Astrocyte (in vitro differentiated cells and primary cell): ENCODE measurements around the gene MYOZ1. TPM values are rescaled to one million over a fixed set of nuclear protein-coding genes. Genes with fewer than 3 reads are reported as not detected.
"Not testable (repeated sequence)": the region's sequence is repeated elsewhere in the genome, so short reads cannot be mapped to it uniquely, and the experiment has no call there.

Experiments
- DNase-seq: peaks from one replicate; pipeline ENCODE4 v3.0.0-alpha.2; 2010; ENCODE audit warnings: low read depth
- FAIRE-seq: peaks from 2 replicates; lab custom pipeline; 2011; peaks lifted over from hg19 to GRCh38; lab: Jason Lieb, UNC
- H2AFZ ChIP-seq: 2 replicates; pipeline ENCODE4 v1.6.0; 2012; ENCODE audit warnings: low read depth, low read length, inconsistent platforms
- H3K27ac ChIP-seq: 2 replicates; pipeline ENCODE4 v1.5.1; 2011; ENCODE audit warnings: low read depth, low read length, inconsistent platforms
- H3K27me3 ChIP-seq: 2 replicates; pipeline ENCODE4 v1.6.0; 2011; ENCODE audit warnings: low read length, inconsistent platforms; ENCODE audit not compliant: insufficient read depth
- H3K36me3 ChIP-seq: 2 replicates; pipeline ENCODE4 v1.5.1; 2011; ENCODE audit warnings: low read length, inconsistent platforms; ENCODE audit not compliant: insufficient read depth
- H3K4me1 ChIP-seq: 2 replicates; pipeline ENCODE4 v1.5.1; 2011; ENCODE audit warnings: low read length, inconsistent platforms; ENCODE audit not compliant: insufficient read depth
- H3K4me2 ChIP-seq: 2 replicates; pipeline ENCODE4 v1.6.0; 2012; ENCODE audit warnings: low read length, inconsistent platforms
- H3K4me3 ChIP-seq: 2 replicates; pipeline ENCODE4 v1.5.1; 2011; ENCODE audit warnings: low read depth, mild to moderate bottlenecking, low read length, inconsistent platforms; ENCODE audit not compliant: insufficient read depth
- H3K79me2 ChIP-seq: 2 replicates; pipeline ENCODE4 v1.6.0; 2012; ENCODE audit warnings: mild to moderate bottlenecking, low read length, inconsistent platforms; ENCODE audit not compliant: insufficient read depth
- H3K9ac ChIP-seq: 2 replicates; pipeline ENCODE4 v1.6.0; 2012; ENCODE audit warnings: mild to moderate bottlenecking, low read length, inconsistent platforms
- H3K9me3 ChIP-seq: 2 replicates; pipeline ENCODE4 v1.5.1; 2012; ENCODE audit warnings: low read depth, mild to moderate bottlenecking, low read length, inconsistent platforms; ENCODE audit not compliant: insufficient read depth
- H4K20me1 ChIP-seq: 2 replicates; pipeline ENCODE4 v1.6.0; 2012; ENCODE audit warnings: low read length, inconsistent platforms; ENCODE audit not compliant: insufficient read depth
- H3K27ac Mint-ChIP-seq: one replicate; pipeline ENCODE4 v1.8.0; 2021; ENCODE audit warnings: mild to moderate bottlenecking, mixed read lengths; ENCODE audit not compliant: unreplicated experiment
- H3K27me3 Mint-ChIP-seq: one replicate; pipeline ENCODE4 v1.8.0; 2021; ENCODE audit warnings: low read depth, mixed read lengths; ENCODE audit not compliant: unreplicated experiment
- H3K36me3 Mint-ChIP-seq: one replicate; pipeline ENCODE4 v1.8.0; 2021; ENCODE audit warnings: low read depth, mixed read lengths; ENCODE audit not compliant: unreplicated experiment
- H3K4me1 Mint-ChIP-seq: one replicate; pipeline ENCODE4 v1.8.0; 2021; ENCODE audit warnings: low read depth, mixed read lengths; ENCODE audit not compliant: unreplicated experiment
- H3K4me3 Mint-ChIP-seq: one replicate; pipeline ENCODE4 v1.8.0; 2021; ENCODE audit warnings: mild to moderate bottlenecking, moderate library complexity, mixed read lengths; ENCODE audit not compliant: unreplicated experiment
- H3K9me3 Mint-ChIP-seq: one replicate; pipeline ENCODE4 v1.8.0; 2021; ENCODE audit warnings: mild to moderate bottlenecking, mixed read lengths; ENCODE audit not compliant: unreplicated experiment
- CTCF ChIP-seq: IDR thresholded peaks from 2 replicates; pipeline ENCODE4 v1.5.1; 2011; ENCODE audit warnings: low read depth, mild to moderate bottlenecking, inconsistent platforms, low read length, moderate library complexity; ENCODE audit not compliant: insufficient read depth
- EZH2 ChIP-seq: IDR thresholded peaks from 2 replicates; pipeline ENCODE4 v1.6.1; 2012; ENCODE audit warnings: mild to moderate bottlenecking, low read length, inconsistent platforms; ENCODE audit not compliant: insufficient read depth
- total RNA-seq: library from RNA; stranded (reverse); gene quantifications from 2 replicates; pipeline ENCODE4 v1.2.1, GENCODE V29; 2021

The MYOZ1 gene
- total RNA-seq, 1 donor from 2014 or later, result 2.2 TPM

- peaks cover 4% of the 10 kb centered on the region for H3K9me3 Mint-ChIP-seq
- Histone ChIP-seq H3K27ac (peak overlapping the region; percentile 63), H3K4me1 (peaks cover 9% of the 10 kb centered on the region), H3K9ac (peak overlapping the region; percentile 92), H3K9me3 (no peaks in the 10 kb centered on the region), H3K4me3 (peak overlapping the region; percentile 81), H3K27me3 (no peaks in the 10 kb centered on the region), H3K79me2 (peaks cover 11% of the 10 kb centered on the region), H3K4me2 (peak overlapping the region; percentile 97), H2AFZ (peak overlapping the region; percentile 94), H4K20me1 (no peaks in the 10 kb centered on the region), H3K36me3 (no peaks in the 10 kb centered on the region)
- FAIRE-seq (no peak), DNase-seq (peak; percentile 32)
- H3K36me3 Mint-ChIP-seq, result peaks cover 2% of the 10 kb centered on the region
- H3K4me1 Mint-ChIP-seq, result peaks cover 2% of the 10 kb centered on the region
- H3K4me3 Mint-ChIP-seq, result peak overlapping the region; percentile 97
- TF ChIP-seq CTCF (no peak), EZH2 (no peak)
- peak overlapping the region; percentile 94 for H3K27ac Mint-ChIP-seq
- no peaks in the 10 kb centered on the region for H3K27me3 Mint-ChIP-seq
Observed at GRCh38 chr10:73625004-73625883, 16.0 kb downstream of the MYOZ1 start.

GRCh38 chr10:73623056-73623455 lies 18.2 kb downstream of the MYOZ1 start:
- no peak for TF ChIP-seq CTCF
- no peak for TF ChIP-seq EZH2
- no peak overlapping the region for H3K4me3 Mint-ChIP-seq

GRCh38 chr10:73620974-73621373 lies 20.3 kb downstream of the MYOZ1 start:
- not testable (repeated sequence) for H3K9me3 ChIP-seq, H4K20me1 ChIP-seq, H3K27ac Mint-ChIP-seq, H3K27me3 ChIP-seq, H3K27me3 Mint-ChIP-seq, H3K4me3 ChIP-seq, H3K4me3 Mint-ChIP-seq, H3K9ac ChIP-seq, FAIRE-seq, DNase-seq, H3K36me3 Mint-ChIP-seq, H3K4me2 ChIP-seq, H3K36me3 ChIP-seq, H2AFZ ChIP-seq, H3K9me3 Mint-ChIP-seq, H3K4me1 ChIP-seq, H3K79me2 ChIP-seq, H3K27ac ChIP-seq, H3K4me1 Mint-ChIP-seq

More at GRCh38 chr10:73623056-73623455, 18.2 kb downstream of the MYOZ1 start:
- no peak overlapping the region for H3K27ac Mint-ChIP-seq
- Histone ChIP-seq H4K20me1 (no peaks in the 10 kb centered on the region), H3K27ac (no peak overlapping the region), H3K9me3 (no peaks in the 10 kb centered on the region), H3K9ac (no peak overlapping the region), H3K36me3 (no peaks in the 10 kb centered on the region), H3K4me1 (peaks cover 9% of the 10 kb centered on the region), H2AFZ (no peak overlapping the region), H3K79me2 (peaks cover 11% of the 10 kb centered on the region), H3K4me2 (no peak overlapping the region), H3K4me3 (no peak overlapping the region), H3K27me3 (no peaks in the 10 kb centered on the region)
- peaks cover 2% of the 10 kb centered on the region for H3K4me1 Mint-ChIP-seq
- no peaks in the 10 kb centered on the region for H3K36me3 Mint-ChIP-seq
- peaks cover 4% of the 10 kb centered on the region for H3K9me3 Mint-ChIP-seq
- H3K27me3 Mint-ChIP-seq, result no peaks in the 10 kb centered on the region
- DNase-seq, result no peak
- FAIRE-seq, result no peak

GRCh38 chr10:73617143-73617542 lies 24.1 kb downstream of the MYOZ1 start:
- H3K9me3 ChIP-seq, H3K27me3 Mint-ChIP-seq, H3K9me3 Mint-ChIP-seq, H3K79me2 ChIP-seq, H3K9ac ChIP-seq, FAIRE-seq, H3K4me2 ChIP-seq, H3K4me1 Mint-ChIP-seq, H3K4me1 ChIP-seq, H3K36me3 ChIP-seq, H3K36me3 Mint-ChIP-seq, H3K27ac ChIP-seq, H3K4me3 ChIP-seq, H3K27ac Mint-ChIP-seq, H3K27me3 ChIP-seq, DNase-seq, H2AFZ ChIP-seq, H4K20me1 ChIP-seq, H3K4me3 Mint-ChIP-seq: not testable (repeated sequence)
